GM19455 (cell line): ENCODE measurements around the gene CAST.

Source experiments
- ATAC-seq: cut with Tn5 transposase; IDR thresholded peaks from one replicate; pipeline ENCODE4 v1.9.1; 2021; ENCODE audit not compliant: unreplicated experiment

Gene CAST

DNA sequence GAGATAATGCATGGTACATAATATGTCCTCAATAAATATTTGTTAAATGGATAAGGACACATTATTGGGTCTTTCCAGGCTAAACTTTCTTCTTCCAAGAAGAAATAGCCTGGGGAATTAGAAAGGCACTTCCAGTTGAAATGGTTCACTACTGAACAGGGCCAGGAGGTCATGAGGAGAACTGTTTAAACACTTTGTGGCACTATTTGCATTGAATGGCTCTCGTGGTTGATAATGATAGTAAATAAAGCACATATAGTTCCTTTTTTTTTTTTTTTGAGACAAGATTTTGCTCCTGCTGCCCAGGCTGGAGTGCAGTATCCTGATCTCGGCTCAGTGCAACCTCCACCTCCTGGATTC is 19.9 kb upstream of the CAST start:
- no peak for ATAC-seq

DNA sequence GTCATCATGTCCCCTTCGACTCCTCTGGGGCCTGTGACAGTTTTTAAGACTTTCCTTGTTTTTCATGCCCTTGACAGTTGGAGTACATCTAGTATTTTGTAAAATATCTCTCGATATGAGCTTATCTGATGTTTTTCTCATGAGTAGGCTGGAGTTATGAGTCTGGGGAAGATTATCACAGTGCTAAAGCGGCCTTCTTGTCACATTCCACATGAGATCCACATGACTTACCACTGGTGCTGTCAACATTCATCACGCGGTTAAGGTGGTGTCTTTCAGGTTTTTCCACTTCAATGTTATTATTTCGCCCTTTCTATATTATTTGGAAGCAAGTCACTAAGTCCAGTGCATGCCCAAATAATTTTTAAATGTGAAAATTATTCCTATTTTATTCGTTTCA is 17.1 kb upstream of the CAST start:
- no peak for ATAC-seq

DNA sequence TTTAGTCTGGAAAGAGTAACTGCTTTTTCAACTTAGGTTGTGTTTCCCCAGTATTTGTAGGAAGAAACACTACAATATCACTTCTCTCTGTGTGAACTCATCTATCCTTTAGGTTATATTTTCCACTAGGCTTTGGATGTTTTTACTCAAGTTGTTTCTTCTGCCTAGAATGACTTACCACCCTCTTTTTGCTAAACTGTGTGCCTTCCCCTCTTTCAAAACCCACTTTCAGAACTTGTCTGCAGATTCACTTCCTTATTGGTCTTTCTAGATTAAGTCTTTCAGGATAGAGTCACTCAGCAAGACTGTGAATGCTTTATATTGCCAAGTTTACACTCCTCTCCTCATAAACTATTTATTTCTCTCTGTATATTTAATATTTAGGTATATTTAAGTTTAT is 14.2 kb upstream of the CAST start:
- peak; percentile 70 for ATAC-seq

DNA sequence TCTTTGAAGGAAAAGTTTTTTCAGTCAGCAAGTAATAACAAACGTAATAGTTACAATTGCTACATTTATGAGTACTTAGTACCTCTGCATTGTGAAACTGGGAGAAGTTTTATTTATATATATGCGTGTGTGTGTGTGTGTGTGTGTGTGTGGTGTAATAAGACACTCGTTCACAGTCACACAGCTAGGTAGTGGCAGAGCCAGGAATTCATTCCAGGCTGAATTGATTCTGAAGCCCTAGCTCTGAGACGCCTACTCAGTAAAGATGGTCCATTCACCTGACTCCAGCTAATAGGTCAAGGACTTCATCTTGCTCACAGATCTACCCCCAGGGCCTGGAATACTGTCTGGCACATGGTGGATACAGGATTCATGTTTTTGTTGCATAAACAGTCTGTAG is 13.6 kb upstream of the CAST start:
- no peak for ATAC-seq

DNA sequence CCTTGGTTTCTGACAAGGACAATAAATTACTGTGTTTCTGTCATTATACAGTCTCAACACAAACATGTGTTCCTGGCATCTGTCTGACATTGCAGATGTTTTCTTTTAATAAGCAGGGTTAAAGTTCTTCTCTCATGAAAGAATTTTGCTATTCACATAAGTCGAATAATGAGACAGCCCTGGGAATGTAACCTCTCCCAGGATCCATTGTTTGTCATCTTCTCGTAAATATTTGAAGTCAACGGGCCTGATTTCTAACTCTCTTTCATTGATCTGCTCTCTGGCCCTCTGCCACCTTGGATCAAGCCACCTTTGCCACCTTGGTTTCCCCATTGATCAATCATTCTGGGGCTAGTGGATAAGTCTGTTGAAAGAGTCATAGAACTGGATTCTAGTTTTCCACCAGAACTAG is 12.9 kb upstream of the CAST start:
- no peak for ATAC-seq

DNA sequence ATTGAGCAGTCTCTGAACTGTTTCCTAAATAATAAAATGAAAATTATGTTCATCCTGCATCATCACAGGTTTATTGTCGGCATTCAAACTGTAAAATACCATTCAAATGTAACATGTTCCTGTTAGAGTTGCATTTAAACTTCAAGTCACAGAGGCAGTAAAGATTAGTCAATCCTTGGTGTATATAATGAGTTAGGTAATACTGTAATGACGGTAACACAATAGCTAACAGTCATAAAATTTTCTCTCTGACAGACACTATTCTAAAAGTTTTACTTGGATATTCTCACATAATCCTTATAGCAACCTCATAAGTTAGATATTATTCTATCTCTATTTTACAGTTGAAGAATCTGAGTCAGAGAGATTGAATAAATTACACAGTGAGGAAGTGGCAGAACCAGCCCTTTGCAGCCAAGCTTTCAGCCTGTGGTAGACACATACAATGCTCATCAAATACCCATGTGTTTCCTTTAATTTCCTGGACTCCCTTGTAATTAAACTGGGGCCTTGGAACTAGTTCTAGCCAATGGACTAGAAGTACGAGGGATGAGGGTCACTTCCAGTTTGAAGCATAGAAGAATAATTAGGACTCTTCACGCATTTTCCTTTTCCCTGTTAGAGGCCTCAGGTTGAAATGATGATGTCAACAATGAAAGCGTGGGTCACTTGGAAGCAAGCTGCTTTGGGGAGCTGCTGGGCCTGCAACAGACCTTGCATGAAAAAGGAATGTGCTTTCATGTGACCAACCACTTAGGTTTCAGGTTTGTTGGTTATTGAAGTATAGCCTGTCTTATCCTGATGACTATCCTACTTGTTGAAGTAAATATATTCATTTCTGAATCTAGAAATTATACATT is 12.3 kb upstream of the CAST start:
- no peak for ATAC-seq

DNA sequence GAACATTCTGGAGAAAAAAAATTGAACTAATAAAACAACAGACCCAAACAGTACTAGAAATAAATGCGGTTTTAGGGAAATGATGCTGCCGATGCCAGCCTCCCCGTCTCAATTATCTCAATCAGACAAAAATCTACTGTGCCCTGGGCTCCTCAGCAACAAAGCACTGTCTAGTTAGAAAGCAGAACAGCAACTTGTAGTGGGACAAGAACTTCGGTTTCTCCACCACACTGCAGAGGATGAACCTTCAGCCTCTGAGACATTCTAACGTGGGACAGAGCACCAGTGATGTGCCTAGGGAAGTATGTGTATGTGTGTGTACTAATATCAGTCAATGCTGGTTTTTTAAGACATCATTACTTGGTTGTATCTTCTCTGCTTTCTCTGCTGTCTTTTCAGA is 11.1 kb upstream of the CAST start:
- no peak for ATAC-seq

DNA sequence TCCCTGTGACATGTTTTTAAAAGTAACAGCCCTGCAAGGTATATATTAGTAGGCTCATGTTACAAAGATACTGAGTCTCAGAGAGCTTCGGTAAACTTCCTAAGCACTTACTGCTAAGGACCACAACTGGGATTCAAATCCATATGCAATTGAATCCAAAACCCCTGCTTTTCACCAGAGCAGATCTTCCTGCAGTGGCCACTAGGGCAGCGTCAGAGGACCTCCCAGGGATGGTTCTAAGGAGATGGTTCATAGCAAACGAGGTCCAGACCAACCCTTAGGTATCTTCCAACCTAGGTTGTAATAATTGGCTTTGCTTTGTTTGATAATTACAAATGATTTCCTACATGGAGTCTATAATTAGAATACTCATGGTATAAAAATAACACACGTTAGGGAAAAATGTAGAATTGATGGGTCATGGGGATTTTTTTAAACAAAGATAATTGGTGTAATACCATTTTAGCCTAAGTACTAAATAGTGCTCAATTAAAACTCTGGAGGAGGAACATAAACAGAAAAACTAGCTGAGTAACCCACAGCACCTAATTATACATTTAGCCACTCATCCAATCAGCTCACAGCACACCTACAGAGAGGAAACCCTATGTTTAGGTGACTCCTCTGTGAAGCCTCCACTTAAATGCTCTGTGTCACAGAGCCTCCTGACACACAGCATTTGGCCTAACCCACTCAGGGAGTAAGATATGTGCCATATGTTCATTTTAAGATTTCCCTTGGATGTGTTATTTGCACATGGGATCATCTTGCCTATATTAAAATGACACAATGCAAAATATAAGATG is 10.0 kb upstream of the CAST start:
- no peak for ATAC-seq

DNA sequence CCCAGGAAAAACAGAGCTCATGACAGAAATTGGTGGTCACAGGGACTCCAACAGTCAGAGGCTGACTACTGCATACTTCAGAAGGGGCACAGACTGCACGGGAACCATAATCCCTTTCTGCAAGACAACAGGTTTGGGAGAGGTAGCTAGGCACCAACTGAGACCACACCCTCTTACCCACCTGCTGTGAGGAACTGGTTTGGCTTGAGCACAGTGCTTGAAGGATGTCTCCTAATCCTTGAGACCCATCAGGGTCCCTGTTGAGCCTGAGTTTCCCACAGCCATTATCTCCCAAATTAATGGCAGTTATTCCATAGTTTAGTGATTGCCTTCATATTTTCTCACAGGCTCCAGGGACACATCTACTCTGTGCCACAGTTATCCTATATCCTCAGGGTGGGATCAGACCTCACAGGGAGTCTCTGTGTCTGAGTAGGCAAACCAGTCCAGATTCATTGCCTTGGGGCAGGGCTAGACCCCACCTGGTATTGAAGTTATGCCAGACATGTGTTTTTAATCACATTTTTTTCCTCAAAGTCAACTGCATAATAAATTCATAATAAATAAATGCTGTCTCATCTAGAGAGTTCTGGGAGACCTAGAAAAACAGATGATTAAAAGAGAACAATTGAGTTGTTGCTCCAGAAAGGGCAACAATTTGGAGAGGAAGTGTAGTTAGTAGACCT is 9.3 kb upstream of the CAST start:
- ATAC-seq, result no peak

DNA sequence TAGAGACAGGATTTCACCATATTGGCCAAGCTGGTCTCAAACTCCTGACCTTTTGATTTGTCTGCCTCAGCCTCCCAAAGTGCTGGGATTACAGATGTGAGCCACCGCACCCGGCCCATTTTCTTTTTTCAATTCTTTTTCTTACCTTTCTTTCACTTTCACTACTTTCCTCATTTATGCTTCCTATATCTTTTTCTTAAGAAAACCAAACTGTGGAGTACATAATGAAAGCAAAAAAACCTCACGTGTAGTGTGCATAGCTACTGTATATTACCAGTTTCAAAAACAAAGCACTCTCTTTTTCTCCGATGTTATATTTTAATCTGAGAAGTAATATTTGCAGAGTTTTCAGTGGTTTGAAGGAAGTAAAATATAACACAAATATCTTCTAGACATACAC is 8.0 kb upstream of the CAST start:
- no peak for ATAC-seq

DNA sequence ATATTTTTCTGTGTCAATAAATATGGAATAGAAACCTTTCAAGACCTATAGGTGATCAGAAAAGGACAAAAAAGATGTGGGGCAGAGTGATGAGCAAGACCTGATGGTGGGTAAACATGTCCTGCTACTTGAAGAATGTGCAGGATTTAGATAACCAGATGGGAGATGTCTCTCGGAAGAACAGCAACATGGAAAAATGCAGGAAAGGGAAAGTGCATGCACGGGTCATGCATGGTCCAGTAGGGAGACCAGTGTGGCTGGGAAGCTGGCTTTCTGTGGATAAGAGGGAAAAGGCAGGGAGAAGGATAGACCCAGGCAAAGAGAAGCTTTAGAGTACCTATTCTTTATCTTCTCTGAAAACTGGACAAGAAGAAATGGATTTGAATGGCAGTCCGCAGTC is 7.1 kb upstream of the CAST start:
- ATAC-seq, result no peak

DNA sequence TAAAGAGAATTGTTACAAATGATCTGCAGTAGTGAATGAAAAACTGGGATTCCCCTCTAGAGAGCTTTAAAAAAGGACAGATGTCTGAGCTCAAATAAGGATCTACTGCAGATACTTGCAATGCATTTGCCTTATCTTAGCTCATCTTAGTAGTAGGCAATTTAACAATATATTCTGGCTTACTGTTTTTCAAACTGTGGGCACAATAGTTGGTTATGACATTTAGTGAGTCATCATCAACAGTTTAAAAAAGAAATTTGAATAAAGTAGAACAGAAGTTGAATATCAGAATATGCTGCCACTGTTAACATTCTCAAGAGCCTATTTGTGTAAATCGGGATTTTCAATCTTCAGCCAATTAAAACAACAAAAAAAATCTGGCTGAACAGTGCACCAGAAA is 6.7 kb upstream of the CAST start:
- no peak for ATAC-seq

DNA sequence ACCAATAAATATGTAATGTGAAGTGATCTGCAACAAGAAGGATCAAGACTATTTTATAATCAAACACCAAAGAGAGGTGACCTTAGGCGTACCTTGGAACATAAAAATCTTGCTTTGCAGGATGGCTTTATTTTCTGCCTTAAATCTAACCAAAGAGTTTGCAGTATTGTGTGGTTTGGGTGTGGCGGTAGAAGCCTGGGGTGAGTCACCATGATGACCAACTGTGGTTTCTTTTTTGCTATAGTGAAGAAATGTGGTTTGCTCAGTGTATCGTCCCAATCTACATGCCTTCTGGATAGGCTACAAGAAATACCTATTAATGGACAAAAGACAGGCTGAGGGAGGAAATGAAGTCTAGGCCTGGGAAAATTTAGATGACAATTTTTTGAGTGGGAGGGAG is 5.1 kb upstream of the CAST start:
- peak; percentile 69 for ATAC-seq

DNA sequence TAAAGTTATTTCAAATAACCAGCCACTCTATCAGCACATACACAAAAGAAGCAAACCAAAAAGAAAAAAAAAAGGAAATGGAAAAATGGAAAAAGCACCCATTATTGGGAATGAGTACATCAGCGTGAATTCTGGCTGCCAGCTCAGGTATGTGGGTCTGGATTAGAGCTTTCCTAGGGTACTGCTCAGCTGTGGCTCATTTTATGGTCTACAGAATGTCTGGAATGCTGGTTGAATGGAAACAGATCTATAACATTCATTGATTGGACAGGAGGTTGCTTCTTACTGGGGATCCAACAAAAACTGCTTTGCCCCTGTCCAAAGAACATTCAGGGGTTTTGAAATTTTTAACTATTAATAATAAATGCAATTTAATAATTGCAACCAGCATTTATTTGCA is 3.9 kb upstream of the CAST start:
- no peak for ATAC-seq

DNA sequence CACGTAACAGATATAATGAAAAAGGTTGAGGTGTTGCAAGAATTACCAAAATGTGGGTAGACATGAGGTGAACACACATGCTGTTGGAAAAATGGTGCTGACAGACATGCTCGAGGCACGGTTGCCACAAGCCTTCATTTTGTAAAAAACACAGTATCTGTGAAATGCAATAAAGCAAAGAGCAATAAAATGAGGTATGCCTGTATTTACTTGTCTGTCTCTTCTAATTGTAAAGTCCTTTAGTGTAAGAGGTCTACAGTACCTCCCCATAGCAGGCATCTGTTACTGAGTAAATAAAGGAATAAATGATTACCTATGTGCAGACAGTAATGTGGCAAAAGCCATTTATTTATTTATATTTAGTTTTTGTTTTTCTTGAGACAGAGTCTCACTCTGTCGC is 3.0 kb upstream of the CAST start:
- ATAC-seq, result no peak

DNA sequence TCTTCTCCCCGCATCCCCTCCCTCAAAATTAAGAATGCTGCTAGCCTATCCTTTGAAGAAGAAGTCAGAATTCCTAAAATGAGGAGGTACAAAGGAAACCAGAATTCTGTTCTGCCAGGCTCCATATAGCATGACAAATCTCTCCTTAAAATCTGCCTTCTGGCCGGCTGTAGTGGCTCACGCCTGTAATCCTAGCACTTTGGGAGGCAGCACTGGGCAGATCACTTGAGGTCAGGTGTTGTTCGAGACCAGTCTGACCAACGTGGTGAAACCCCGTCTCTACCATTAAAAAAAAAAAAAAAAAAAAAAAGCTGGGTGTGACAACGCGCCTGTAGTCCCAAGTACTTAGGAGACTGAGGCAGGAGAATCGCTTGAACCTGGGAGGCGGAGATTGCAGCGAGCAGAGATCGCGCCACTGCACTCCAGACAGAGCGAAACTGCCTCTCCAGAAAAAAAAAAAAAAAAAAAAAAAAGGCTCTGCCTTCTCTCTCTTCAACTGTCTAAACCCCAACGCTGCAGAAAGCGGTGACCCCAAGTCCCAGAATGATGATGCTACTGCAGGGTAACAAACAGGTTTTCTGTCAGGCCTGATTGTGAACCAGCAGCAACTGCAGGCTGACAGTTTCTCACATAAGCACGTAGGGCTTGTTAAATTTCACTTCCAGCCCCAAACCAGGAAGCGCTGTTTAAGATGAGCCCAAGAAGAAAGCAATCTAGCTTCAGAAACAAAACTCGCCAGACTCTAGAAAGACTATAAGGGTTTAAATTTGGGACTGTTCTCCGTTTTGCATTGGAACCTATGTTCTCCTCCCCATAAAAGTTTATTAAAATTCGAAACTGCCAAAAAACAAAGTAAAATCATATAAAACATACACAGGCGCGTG is 963 bp upstream of the CAST start:
- no peak for ATAC-seq

DNA sequence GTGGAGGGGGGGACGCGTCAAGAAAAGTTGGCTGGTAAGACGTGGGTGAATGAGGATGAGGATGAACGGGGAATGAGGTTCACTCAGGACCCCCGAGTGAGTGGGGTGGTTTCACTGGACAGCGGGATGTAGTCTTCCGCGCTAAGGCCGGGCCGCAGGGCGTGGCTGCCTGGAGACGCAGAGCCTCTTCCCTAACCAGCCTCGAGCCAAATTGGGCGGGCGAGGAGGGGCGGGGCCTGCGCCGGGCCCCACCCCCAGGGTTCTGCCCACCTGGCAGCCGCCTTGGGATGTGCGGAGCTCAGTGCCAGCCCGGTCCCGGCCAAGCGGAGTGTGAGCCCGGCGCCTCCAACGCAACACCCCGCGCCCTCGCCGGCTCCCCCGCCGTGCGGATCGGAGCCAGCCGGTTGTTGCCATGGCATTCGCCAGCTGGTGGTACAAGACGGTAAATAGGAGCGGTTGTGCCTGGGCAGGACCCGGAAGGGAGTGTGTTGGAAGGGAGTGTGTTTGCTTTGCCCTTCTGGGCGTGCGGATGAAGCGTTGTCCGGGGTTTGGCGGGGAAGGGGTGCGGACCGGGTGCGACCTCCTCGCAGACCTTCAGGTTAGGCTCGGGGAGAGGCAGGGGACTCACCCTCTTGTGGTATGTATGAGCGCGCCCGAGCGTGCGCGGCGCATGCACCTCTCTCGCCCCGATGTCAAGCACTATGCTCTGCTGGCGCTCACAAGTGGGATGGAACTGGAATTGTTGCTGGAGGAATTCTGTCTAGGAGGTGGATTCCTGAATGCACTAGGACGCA is 746 bp downstream of the CAST start:
- ATAC-seq, result peak; percentile 79

DNA sequence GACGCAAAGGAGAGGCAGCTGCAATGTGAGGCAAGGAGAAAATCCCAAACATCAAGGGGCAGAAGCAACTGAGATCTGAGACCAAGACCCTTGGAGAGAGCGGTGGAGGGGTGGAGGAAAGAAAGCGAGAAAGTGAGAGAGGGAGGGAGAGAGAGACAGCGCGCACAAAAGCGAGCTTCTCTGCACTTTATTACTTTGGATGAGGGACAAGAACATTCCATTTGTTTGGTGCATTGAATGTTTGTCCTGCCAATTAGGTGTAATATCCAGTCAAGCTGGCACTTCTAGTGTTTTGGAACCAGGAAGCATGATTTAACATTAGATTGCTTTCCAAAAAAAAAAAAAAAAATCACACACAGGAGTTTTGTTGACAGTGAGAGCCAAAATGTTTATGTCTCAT is 1.4 kb downstream of the CAST start:
- ATAC-seq, result no peak

DNA sequence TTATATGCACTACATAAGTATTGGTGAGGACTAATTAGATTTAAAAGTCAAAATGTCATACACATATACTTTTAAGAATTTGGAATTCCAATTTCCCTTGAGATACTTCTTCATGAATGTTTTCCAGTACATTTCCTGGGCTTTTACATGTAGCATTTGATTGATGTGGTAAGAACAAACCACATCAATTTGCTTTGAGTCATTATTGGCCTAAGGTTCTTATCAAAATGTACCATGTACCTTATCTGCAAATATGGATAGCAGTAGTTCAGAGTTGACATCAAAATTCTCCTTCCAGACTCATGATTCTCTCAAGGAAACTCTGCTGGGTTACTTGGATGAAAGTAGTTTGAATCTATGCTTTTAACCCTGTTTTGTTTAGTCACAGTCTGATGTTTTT is 2.5 kb downstream of the CAST start:
- no peak for ATAC-seq

DNA sequence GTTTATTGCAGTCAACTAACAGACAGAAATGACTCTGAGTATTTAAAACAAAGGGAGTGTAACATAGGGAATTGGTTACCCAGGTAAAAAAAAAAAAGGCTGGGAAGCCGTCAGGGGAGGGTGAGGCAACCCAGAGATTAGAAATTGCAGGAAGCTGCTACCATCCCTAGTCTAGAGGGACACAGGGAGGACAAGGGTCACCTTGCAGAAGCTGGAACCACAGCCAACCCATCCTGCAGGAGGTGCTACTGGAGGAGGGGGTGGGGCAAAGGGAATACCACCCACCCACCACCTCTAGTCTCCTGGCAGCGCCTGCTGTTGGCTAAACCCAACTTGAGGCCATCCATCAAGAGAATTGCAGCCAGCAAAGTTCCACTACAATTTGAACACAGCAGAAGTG is 6.5 kb downstream of the CAST start:
- ATAC-seq, result no peak
